ENCODE results near the gene VIM.
A peak's percentile ranks its signal among the peaks of the same experiment; 100 is the strongest.

Gene VIM

DNA sequence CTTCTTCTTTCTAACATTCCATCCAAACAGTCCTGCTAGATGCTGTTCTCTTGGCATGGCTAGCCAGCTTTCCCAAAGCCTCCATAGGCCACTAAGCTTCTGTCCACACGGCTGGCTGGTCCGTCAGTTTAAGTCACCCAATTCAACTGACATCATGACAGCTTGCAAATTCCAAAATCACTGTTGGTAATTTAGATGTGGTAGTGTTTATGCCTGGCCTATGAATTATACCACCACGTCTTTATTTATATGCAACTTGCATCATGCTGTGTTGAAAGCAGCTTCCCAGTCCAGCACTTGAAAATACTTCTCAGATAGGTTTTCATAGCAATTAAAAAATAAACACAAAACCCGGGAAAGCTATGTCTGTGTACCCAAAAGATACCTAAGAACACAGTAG, 2.2 kb upstream of the VIM start:
- no peaks in the 10 kb centered on the region; the same call in 1 of the 2 replicates for H3K9me3 ChIP-seq
- H3K4me1 ChIP-seq: no peaks in the 10 kb centered on the region; the same call in 1 of the 2 replicates
- no peak for DNase-seq
- H3K36me3 ChIP-seq: no peaks in the 10 kb centered on the region
- H3K4me3 ChIP-seq (ENCODE audit: low read depth, low read length): no peak overlapping the region
- peaks cover 19% of the 10 kb centered on the region for H3K27me3 ChIP-seq
- TF ChIP-seq, protein P1, sequence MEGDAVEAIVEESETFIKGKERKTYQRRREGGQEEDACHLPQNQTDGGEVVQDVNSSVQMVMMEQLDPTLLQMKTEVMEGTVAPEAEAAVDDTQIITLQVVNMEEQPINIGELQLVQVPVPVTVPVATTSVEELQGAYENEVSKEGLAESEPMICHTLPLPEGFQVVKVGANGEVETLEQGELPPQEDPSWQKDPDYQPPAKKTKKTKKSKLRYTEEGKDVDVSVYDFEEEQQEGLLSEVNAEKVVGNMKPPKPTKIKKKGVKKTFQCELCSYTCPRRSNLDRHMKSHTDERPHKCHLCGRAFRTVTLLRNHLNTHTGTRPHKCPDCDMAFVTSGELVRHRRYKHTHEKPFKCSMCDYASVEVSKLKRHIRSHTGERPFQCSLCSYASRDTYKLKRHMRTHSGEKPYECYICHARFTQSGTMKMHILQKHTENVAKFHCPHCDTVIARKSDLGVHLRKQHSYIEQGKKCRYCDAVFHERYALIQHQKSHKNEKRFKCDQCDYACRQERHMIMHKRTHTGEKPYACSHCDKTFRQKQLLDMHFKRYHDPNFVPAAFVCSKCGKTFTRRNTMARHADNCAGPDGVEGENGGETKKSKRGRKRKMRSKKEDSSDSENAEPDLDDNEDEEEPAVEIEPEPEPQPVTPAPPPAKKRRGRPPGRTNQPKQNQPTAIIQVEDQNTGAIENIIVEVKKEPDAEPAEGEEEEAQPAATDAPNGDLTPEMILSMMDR (IDR thresholded peaks at IDR 0.05; ENCODE audit: low read depth, low read length): no peak

DNA sequence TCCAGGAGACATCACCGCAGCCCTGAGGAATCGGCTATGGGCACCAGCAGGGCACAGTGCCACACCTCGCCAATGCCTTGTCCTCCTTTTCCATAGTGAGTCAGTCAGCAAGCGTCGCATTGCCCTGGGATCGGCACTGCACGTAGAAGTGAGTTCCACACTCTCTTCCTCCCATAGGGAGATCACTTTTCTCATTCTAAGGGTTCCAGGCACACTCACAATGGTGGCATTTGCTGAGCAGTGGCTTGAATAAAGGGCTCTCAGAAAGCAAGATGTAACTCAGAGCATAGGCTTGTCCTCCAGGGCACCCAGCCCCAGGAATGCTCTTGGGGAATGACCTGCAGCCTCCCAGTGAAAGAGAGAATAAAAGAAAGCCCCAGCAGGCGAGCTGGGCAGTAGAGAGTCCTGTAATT, 1.1 kb upstream of the VIM start:
- DNase-seq: no peak
- no peak overlapping the region for H3K4me3 ChIP-seq (ENCODE audit: low read depth, low read length)

DNA sequence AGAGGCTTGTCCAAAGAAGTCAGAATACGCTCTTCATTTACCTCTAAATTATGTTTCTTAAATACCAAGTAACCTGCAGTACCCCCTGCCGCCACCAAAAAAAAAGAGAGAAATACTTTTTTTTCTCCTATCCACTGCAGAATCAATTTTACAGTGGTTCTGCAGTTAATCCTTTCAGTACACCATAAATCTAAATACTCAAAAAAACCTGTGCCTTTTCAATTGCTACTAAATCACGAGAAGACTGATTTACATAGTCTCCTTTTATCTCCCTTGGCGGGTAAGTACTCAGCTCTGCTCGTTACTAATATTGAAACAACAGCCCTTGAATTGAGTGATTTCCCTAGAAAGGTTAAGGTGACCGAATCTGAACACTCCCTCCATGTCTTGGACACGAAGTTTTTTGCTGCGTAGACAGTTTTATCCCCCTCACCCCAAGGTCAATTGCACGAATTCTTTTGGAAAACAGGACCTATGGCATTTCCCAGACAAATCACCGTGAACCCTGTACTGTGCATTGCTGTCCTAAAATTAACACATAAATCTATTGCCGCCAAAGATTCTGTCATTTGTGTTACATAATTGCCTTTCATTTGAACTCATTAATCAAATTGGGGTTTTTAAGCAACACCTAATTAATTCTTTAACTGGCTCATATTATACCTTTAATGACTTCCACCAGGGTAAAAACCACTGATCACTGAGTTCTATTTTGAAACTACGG, 512 bp upstream of the VIM start:
- Histone ChIP-seq H3K4me3 (ENCODE audit: low read depth, low read length) (no peak overlapping the region; the same call in 1 of the 2 replicates), H3K36me3 (no peaks in the 10 kb centered on the region), H3K27me3 (peaks cover 19% of the 10 kb centered on the region), H3K9me3 (no peaks in the 10 kb centered on the region; the same call in 1 of the 2 replicates), H3K4me1 (no peaks in the 10 kb centered on the region; the same call in 1 of the 2 replicates)
- DNase-seq: no peak
- TF ChIP-seq, protein P1 (IDR thresholded peaks at IDR 0.05; ENCODE audit: low read depth, low read length): peak; percentile 36

More for the DNA sequence above, 1.1 kb upstream of the VIM start:
- TF ChIP-seq, protein P1 (IDR thresholded peaks at IDR 0.05; ENCODE audit: low read depth, low read length): no peak
- H3K9me3 ChIP-seq: no peaks in the 10 kb centered on the region; the same call in 1 of the 2 replicates
- H3K36me3 ChIP-seq: no peaks in the 10 kb centered on the region
- H3K4me1 ChIP-seq: no peaks in the 10 kb centered on the region; the same call in 1 of the 2 replicates
- H3K27me3 ChIP-seq: peaks cover 19% of the 10 kb centered on the region

DNA sequence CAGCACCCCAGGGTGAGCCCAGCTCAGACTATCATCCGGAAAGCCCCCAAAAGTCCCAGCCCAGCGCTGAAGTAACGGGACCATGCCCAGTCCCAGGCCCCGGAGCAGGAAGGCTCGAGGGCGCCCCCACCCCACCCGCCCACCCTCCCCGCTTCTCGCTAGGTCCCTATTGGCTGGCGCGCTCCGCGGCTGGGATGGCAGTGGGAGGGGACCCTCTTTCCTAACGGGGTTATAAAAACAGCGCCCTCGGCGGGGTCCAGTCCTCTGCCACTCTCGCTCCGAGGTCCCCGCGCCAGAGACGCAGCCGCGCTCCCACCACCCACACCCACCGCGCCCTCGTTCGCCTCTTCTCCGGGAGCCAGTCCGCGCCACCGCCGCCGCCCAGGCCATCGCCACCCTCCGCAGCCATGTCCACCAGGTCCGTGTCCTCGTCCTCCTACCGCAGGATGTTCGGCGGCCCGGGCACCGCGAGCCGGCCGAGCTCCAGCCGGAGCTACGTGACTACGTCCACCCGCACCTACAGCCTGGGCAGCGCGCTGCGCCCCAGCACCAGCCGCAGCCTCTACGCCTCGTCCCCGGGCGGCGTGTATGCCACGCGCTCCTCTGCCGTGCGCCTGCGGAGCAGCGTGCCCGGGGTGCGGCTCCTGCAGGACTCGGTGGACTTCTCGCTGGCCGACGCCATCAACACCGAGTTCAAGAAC, 1.1 kb downstream of the VIM start:
- no peaks in the 10 kb centered on the region; the same call in 1 of the 2 replicates for H3K4me1 ChIP-seq
- H3K9me3 ChIP-seq: no peaks in the 10 kb centered on the region; the same call in 1 of the 2 replicates
- 0 out of 2 replicates have a peak, but pooled peaks cover under 1% of the 10 kb centered on the region for H3K36me3 ChIP-seq
- peak; percentile 64 for DNase-seq
- peaks cover 19% of the 10 kb centered on the region for H3K27me3 ChIP-seq
- H3K4me3 ChIP-seq (ENCODE audit: low read depth, low read length): peak overlapping the region; percentile 51
- TF ChIP-seq, protein P1 (IDR thresholded peaks at IDR 0.05; ENCODE audit: low read depth, low read length): no peak

DNA sequence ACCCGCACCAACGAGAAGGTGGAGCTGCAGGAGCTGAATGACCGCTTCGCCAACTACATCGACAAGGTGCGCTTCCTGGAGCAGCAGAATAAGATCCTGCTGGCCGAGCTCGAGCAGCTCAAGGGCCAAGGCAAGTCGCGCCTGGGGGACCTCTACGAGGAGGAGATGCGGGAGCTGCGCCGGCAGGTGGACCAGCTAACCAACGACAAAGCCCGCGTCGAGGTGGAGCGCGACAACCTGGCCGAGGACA, 1.6 kb downstream of the VIM start:
- no peaks in the 10 kb centered on the region; the same call in 1 of the 2 replicates for H3K4me1 ChIP-seq
- peaks cover 19% of the 10 kb centered on the region for H3K27me3 ChIP-seq
- H3K36me3 ChIP-seq: 0 out of 2 replicates have a peak, but pooled peaks cover 3% of the 10 kb centered on the region
- DNase-seq: no peak
- H3K9me3 ChIP-seq: no peaks in the 10 kb centered on the region; the same call in 1 of the 2 replicates
- TF ChIP-seq, protein P1 (IDR thresholded peaks at IDR 0.05; ENCODE audit: low read depth, low read length): no peak
- H3K4me3 ChIP-seq (ENCODE audit: low read depth, low read length): peak overlapping the region; percentile 51
